NCI-H2196 (cell line): ENCODE data around the gene SMIM35.
"Not testable (repeated sequence)": the region's sequence is repeated elsewhere in the genome, so short reads cannot be mapped to it uniquely, and the experiment has no call there.

Source experiments
- DNase-seq: peaks from one replicate; lab custom pipeline; 2025; ENCODE audit not compliant: unreplicated experiment; lab: John Stamatoyannopoulos, UW

SMIM35 gene

DNA sequence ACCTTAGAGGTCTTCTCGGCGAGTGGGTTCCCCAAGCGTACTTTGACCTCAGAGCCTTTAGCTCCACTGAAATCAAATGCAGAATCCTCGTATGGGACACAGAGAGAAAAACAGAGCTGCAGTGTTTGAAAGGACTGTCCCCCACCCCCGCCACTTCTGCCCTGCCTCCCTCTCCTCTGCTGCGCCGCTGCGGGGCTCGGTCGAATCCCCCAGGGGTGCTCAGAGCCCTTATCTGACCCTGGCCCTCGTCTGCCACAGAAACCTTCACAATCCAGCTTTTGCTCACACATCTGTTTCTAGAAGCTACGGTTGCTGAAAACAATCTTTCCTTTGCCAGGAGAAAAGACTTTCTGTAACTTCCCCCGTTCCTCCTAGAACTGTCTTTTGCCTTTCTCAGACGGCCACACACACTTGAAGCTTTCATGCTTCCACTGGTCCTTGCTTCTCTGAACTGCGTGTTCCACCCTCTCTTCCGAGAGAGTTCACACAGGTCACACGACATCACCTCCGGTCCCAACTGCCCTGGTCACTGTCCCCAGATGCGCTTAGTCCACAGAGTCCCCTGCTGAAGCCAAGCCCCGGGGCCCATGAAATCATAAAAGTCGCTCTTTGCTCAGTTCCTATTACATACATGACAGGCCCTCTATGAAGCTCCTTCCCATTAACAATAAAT, 3.7 kb downstream of the SMIM35 start:
- no peak for DNase-seq

GRCh38 chr11:118081241-118081958, 5.4 kb downstream of the SMIM35 start:
- no peak for DNase-seq

GRCh38 chr11:118080296-118080695, 6.5 kb downstream of the SMIM35 start:
- no peak for DNase-seq

DNA sequence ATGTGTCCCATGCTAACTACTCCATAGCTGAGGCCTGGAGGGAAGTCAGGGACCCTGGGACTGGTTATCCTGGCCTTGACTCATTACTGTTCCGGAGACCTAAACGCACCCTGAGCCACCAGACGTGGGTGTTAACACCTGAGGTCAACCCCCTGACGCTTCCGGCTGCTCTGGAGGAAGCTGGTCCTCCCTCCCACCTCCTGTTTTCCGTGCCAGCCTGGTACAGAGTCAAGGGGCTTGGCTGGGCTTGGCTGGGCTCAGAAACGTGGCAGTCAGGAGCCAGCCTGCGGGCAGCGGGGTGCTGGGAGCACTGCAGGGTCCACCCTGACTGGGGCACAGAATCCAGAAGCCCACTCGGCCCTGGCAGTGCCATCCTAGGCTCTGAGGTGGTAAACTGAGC, 7.3 kb downstream of the SMIM35 start:
- DNase-seq: no peak

- DNase-seq: no peak
Observed at GRCh38 chr11:118078911-118079411, 7.8 kb downstream of the SMIM35 start.

DNA sequence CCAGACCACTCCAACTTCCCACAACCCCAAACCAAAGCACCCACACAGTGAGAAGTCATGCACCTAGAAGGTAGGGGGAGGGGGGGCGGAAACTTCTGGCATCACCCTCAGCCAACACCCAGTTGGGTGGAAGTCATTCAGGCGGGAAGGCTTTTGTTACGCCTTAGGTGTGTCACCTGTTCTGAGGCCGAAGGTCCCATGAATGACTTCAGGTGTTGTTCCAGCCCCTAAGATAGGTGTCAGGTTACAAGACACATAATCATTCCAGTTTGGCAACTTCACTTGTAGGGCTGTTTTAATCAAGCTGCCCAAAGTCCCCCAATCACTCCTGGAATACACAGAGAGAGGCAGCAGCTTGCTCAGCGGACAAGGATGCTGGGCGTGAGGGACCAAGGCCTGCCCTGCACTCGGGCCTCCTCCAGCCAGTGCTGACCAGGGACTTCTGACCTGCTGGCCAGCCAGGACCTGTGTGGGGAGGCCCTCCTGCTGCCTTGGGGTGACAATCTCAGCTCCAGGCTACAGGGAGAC, 9.9 kb downstream of the SMIM35 start, which contains the start of gene TMPRSS4:
TSS of gene TMPRSS4 (plus strand) at position 325 of the 528 bp plus-strand sequence. CDS start 225 bp downstream, outside the sequence.
- peak; percentile 51 for DNase-seq

- DNase-seq: no peak
Observed at GRCh38 chr11:118074785-118075184, 12.0 kb downstream of the SMIM35 start.

- no peak for DNase-seq
Observed at GRCh38 chr11:118074091-118074685, 12.6 kb downstream of the SMIM35 start.

GRCh38 chr11:118073554-118073953, 13.2 kb downstream of the SMIM35 start:
- no peak for DNase-seq

DNA sequence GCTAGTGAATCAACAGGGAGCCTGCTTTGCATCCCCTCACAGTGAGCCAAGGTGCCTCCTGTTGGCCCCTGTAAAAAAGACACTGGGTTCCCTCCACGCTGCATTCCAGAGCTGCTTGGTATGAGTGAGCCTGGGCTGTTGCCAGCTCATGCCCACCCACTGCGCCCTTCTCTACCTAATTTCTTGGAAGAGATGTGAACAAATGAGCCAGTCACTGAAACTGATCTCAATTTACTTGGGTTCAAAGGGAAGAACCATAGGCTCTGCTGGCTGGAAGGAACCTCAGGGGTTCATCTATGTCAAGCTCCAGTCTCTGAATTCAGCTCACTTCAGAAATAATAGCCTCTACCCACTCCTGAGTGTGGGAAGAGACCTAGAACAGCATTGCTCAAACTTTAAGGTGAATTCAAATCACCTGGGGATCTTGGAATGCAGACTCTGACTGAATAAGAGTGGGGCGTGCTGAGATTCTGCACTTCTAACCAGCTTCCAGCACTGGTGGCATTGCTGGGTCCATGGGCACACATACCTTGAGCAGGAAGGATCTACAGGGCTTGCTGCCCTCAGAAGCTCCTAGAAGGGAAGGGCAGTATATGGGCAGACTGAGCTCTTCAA, 15.2 kb downstream of the SMIM35 start:
- no peak for DNase-seq

DNA sequence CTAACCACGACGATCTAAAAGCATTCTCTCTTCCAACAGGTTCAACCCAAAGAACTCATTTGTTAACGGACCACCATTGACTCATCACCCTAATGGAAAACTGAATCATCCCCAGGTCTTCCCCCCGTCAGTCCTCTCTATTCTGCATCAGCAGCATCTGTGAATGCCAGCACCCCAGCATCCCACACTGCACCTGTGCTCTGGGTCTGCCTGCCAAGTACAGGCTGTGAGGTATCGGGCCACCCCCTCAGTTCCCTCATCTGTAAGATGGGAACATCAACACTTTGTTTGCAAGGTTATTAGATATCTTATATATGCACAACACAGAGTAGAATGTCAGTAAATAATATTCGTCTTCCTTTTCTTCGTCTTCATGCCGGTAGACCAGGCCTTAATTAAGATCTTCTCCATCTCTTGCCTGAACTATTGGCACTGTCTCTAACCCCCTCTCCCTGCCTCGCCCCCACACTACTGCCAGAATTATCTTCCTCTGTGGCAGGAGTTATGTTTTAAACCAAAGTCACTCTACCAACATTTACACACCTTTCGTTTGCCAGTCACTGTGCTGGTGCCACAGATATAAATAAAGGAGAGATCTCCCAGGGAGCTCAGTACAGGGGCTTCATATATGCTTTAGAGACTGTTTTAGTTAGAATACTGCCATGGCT, 17.7 kb downstream of the SMIM35 start:
- no peak for DNase-seq

DNA sequence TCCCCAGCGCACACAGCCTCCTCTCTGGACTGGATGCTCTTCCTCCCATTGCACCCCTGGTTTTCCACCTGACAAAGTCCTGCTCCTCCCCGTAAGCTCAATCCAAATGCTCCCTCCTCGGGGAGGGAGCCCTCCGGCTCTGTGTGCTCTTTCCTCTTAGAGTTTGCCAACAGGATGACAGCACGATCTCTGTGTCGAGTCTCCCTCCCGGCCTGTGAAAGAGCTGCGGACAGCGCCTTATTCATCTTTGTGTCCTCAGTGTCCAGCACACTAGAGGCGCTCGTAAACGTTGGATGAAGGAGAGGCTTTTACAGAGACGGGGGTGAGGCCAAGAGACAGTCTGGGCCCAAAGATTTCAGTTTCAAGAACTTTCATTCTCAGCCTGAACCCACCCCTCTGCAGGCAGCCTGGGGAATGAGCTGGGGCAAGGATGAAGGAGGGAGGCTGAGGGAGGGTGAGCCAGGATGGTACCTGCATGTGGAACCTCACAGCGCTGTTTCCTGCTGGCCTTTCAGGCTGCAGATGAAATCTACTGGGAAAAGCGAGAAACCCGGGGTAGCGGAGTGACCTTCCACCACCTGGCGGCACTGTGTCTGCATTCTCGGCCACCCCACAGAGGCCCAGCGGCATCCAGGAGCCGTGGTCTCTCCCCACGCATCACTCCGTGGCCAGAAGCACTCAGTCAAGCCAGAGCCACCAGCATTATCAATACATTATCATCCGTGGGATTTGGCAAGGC, 18.4 kb downstream of the SMIM35 start:
- no peak for DNase-seq

DNA sequence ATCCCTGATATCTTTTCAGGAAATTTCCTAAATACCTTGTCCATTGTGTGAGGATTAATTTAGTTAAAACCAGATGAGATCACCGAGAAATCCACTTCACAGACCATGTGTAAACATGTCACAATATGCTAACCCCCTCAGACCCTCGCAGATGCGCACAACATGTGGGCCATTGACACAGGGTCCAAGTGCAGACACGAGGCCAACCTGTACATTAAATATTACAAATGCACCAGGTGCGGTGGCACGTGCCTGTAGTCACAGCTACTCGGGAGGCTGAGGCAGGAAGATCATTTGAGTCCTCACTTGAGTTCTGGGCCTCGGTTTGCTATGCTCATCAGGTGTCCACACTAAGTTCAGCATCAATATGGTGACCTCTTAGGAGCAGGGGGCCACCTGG, 19.8 kb downstream of the SMIM35 start:
- no peak for DNase-seq

DNA sequence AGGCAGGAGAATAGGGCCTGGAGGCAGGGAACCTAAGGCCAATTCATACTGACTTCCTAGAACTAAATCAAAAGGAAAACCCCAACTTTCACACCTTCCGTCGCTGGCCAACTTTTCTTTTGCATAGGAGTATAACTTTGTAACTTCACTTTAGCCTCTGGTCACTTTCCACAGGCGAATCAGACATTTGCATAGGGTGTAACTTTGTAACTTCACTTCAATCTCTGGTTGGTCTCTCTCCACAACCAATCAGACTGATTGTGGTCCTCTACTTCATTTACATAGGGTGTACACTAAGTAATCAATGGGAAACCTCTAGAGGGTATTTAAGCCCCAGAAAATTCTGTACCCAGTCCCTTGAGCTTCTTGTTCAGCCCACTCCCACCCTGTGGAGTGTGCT, 21.4 kb downstream of the SMIM35 start:
- no peak for DNase-seq

GRCh38 chr11:118064956-118065355, 21.8 kb downstream of the SMIM35 start:
- no peak for DNase-seq

GRCh38 chr11:118062631-118063030, 24.1 kb downstream of the SMIM35 start:
- not testable (repeated sequence) for DNase-seq

DNA sequence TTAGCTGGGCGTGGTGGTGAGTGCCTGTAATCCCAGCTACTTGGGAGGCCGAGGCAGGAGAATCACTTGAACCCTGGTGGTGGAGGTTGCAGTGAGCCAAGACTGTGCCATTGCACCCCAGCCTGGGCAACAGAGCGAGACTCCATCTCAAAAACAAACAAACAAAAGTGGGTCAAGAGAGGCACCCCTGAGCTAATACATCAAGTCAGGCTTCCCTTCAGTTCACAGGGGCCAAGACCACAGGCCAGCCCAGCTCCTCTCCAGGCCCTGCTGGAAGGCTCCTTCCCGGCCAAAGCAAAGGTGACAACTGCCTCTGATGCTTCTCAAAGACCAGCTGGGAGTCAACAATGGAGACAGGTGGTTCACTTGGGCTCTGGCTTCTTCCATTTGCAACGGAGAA, 24.6 kb downstream of the SMIM35 start:
- not testable (repeated sequence) for DNase-seq

DNA sequence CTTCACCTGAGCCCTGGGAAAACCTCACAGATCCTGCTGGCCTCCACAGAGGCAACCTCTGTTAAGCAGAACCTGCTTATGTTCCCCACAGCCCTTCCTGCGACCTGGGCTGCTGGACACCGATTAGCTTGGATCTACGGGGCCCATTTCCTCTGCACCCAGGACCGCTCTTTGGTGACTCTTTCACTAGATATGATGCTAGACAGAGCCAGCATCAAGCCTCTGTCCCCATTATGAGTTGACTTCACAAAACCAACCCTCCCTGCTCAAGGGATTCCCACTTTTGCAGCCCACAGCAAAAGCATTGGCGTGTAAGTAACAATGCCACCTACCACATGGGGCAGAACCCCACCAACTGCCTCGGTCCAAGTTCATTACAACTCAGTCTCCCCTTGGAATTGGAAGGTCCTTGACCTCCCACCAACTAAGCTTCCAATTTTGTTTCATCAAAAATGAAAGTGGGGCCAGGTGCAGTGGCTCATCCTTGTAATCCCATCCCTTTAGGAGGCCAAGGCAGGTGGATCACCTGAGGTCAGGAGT, 25.1 kb downstream of the SMIM35 start:
- DNase-seq: no peak

GRCh38 chr11:118060869-118061268, 25.9 kb downstream of the SMIM35 start:
- DNase-seq: no peak
